IPS DF 6.9 (cell line): ENCODE results near the gene PCP2.

ENCODE experiments used
- DNase-seq: peaks from one replicate; pipeline ENCODE4 v3.0.0-alpha.2; 2013; ENCODE audit warnings: low read depth, low spot score
- H3K27ac ChIP-seq: one replicate; pipeline ENCODE4 v1.5.1; 2013; ENCODE audit warnings: low read length, control low read depth
- H3K27me3 ChIP-seq: 2 replicates; pipeline ENCODE4 v1.6.1; 2013; ENCODE audit warnings: mild to moderate bottlenecking, low read length; ENCODE audit not compliant: control insufficient read depth, insufficient read depth
- H3K36me3 ChIP-seq: 2 replicates; pipeline ENCODE4 v1.6.1; 2013; ENCODE audit warnings: low read length; ENCODE audit not compliant: control insufficient read depth, insufficient read depth
- H3K4me1 ChIP-seq: 2 replicates; pipeline ENCODE4 v1.6.1; 2013; ENCODE audit warnings: low read length; ENCODE audit not compliant: control insufficient read depth, insufficient read depth
- H3K4me3 ChIP-seq: 2 replicates; pipeline ENCODE4 v1.5.1; 2013; ENCODE audit warnings: mild to moderate bottlenecking, low read length
- H3K9me3 ChIP-seq: 2 replicates; pipeline ENCODE4 v1.6.1; 2013; ENCODE audit warnings: low read length, inconsistent platforms; ENCODE audit not compliant: control insufficient read depth, insufficient read depth
- WGBS: extraction: QIAGEN DNeasy Blood & Tissue Kit; methylation state at CpG from one replicate; pipeline ENCODE4 v1.1.7; 2013; ENCODE audit warnings: mixed read lengths, missing lambda C conversion rate; ENCODE audit not compliant: insufficient read length, insufficient coverage; 5-methylcytosine and 5-hydroxymethylcytosine counted together

PCP2 gene

DNA sequence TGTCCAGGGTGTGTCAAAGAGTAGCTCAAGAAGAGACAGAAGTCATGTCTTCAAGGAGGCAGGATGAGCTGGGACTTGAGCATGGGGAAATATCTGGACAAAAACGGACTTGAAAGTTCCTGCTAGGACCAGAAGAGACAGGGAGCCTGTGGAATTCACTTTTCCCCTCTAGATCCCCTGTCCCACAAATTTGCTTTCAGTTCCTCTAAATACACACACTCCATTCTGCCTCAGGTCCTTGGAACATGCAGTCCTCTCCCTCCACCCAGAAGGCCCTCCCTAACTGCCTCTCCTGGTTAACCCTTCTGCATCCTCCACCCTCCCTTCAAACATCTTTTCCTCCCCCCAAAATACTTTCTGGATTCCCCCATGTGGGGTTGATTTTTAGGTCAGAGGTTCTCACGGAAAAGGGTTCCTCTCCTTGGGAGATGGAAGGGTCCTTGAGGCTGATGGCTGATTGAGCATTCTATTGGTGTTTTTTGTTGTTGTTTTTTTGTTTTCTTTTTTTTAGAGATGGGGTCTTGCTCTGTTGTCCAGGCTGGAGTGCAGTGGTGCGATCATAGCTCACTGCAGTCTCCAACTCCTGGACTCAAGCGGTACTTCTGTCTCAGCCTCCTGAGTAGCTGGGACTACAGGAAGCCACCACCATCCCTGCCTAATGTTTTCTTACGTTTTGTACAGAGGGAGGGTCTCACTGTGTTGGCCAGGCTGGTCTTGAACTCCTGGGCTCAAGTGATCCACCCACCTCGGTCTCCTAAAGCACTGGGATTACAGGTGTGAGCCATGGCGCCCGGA, 28.4 kb upstream of the PCP2 start:
- H3K9me3 ChIP-seq, result no peaks in the 10 kb centered on the region
- no peak overlapping the region for H3K4me3 ChIP-seq
- H3K4me1 ChIP-seq, result no peaks in the 10 kb centered on the region
- no peak overlapping the region for H3K27ac ChIP-seq
- no peaks in the 10 kb centered on the region for H3K27me3 ChIP-seq
- no CpG with 5 or more reads among the region's 8 CpGs for WGBS
- no peak for DNase-seq
- H3K36me3 ChIP-seq, result no peaks in the 10 kb centered on the region

GRCh38 chr19:7658219-7658686, 24.7 kb upstream of the PCP2 start:
- Histone ChIP-seq H3K27ac (no peak overlapping the region), H3K27me3 (peaks cover under 1% of the 10 kb centered on the region; the same call in 1 of the 2 replicates), H3K36me3 (no peaks in the 10 kb centered on the region), H3K4me1 (no peaks in the 10 kb centered on the region), H3K9me3 (no peaks in the 10 kb centered on the region), H3K4me3 (no peak overlapping the region)
- no CpG with 5 or more reads among the region's 9 CpGs for WGBS
- no peak for DNase-seq

DNA sequence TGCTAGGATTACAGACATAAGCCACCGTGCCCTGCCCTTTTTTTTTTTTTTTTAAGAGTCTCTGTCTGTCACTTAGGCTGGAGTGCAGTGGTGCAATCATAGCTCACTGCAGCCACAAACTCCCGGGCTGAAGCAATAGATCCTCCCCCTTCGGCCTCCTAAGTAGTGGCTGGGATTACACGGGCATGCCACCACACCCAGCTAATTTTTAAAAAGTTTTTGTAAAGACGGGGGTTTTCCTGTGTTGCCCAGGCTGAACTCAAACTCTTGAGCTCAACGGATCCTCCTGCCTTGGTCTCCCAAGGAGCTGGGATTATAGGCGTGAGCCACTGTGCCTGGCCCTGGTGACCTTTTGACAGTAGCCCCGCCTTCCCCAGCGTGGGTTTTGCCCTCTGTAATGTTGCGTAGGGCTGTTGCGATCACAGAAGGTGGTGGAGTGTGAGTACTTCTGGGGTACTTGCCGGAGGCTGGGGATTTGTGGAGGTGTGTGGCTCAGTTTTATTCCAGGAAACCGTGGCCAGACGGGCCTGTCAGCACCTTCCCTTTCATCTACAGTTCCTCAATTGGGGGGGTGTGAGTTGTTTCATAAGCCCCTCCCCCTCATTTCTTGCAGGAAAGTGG, 23.7 kb upstream of the PCP2 start:
- Histone ChIP-seq H3K9me3 (no peaks in the 10 kb centered on the region), H3K36me3 (no peaks in the 10 kb centered on the region), H3K4me1 (no peaks in the 10 kb centered on the region), H3K4me3 (no peak overlapping the region), H3K27me3 (peaks cover 6% of the 10 kb centered on the region), H3K27ac (no peak overlapping the region)
- no peak for DNase-seq
- WGBS, result no CpG with 5 or more reads among the region's 14 CpGs

- Histone ChIP-seq H3K27me3 (peaks cover 7% of the 10 kb centered on the region), H3K4me3 (no peak overlapping the region), H3K36me3 (no peaks in the 10 kb centered on the region), H3K9me3 (no peaks in the 10 kb centered on the region), H3K4me1 (no peaks in the 10 kb centered on the region), H3K27ac (no peak overlapping the region)
- DNase-seq, result no peak
- no CpG with 5 or more reads among the region's 8 CpGs for whole genome bisulfite sequencing
Measured at GRCh38 chr19:7655581-7655980, 22.1 kb upstream of the PCP2 start.

DNA sequence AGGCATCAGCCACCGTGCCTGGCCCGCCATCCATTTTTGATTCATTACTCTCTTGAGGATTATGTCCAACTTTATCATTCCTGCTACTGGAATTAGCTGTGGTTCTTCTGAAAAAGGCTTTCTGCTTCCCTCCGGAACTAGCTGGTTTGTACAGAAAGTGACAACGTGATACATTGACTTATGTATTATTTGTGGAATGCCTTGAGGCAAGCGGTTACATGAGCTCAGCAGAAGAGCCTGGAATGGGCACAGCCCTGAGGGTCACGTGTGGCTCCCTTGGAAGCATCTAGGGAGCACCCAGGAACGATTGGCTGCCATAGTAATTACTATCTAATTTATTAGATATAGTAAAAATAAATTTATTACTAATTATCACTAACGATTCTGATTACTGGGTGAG, 20.9 kb upstream of the PCP2 start:
- no peaks in the 10 kb centered on the region for H3K36me3 ChIP-seq
- H3K4me3 ChIP-seq, result no peak overlapping the region
- no peak overlapping the region for H3K27ac ChIP-seq
- no peaks in the 10 kb centered on the region for H3K9me3 ChIP-seq
- no CpG with 5 or more reads among the region's 8 CpGs for WGBS
- no peak for DNase-seq
- H3K27me3 ChIP-seq, result peaks cover 7% of the 10 kb centered on the region
- H3K4me1 ChIP-seq, result no peaks in the 10 kb centered on the region

- no peaks in the 10 kb centered on the region; the same call in 1 of the 2 replicates for H3K36me3 ChIP-seq
- H3K27me3 ChIP-seq, result peaks cover 7% of the 10 kb centered on the region
- no CpG with 5 or more reads among the region's 28 CpGs for WGBS
- no peaks in the 10 kb centered on the region for H3K9me3 ChIP-seq
- H3K4me1 ChIP-seq, result no peaks in the 10 kb centered on the region
- H3K27ac ChIP-seq, result no peak overlapping the region
- no peak for DNase-seq
- H3K4me3 ChIP-seq, result no peak overlapping the region
Measured at GRCh38 chr19:7652061-7652641, 18.6 kb upstream of the PCP2 start.

DNA sequence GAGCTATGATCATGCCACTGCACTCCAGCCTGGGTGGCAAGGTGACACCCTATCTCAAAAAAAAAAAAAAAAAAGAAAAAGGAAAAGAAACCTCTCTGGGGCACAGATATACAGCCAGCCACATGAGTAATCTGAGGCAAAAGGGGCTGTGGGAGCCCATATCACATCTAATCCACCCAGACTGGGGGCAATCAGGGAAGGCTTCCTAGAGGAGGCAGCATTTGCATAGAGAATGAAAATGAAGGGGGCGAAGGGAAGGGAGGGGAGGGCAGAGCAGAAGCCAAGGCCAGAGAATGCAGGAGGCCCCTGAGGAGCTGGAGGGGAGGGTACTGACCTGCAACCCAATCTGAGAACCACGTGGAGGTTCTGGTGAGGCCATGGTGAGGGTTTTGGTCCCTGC, 16.6 kb upstream of the PCP2 start:
- no peaks in the 10 kb centered on the region for H3K9me3 ChIP-seq
- DNase-seq, result no peak
- WGBS, result no CpG with 5 or more reads among the region's 2 CpGs
- no peaks in the 10 kb centered on the region for H3K4me1 ChIP-seq
- peaks cover 2% of the 10 kb centered on the region; the same call in 1 of the 2 replicates for H3K36me3 ChIP-seq
- H3K4me3 ChIP-seq, result no peak overlapping the region
- H3K27me3 ChIP-seq, result peaks cover 7% of the 10 kb centered on the region
- no peak overlapping the region for H3K27ac ChIP-seq

DNA sequence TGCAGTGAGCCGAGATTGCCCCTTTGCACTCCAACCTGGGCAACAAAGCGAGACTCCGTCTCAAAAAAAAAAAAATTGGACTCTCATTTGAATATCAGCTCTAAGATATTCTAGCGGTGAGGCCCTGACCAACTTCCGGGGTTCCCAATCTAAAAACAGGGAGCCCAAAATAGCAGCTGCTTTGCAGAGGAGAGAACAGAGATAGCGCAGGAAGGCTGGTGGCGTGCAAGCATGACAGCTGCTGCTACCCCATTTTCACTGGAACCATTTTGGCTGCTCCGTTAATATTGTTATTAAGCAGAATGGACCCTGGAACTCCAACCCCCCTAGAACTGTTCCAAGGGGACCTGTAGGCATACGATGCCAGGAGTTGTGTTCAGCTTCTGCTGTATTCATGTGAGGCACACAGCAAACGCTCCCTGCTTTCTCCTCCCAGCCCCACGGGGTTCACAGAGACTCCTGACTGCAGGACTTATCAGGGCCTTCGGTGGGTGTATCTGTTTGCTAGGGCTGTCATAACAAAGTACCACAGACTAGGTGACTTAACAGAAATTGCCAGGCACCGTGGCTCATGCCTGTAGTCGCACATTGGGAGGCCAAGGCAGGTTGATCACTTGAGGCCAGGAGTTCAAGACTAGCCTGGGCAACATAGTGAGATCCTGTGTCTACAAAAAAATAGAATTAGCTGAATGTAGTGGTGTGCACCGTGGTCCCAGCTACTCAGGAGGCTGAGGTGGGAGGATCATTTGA, 14.9 kb upstream of the PCP2 start:
- no peak for DNase-seq
- no CpG with 5 or more reads among the region's 15 CpGs for WGBS
- Histone ChIP-seq H3K27me3 (peaks cover 7% of the 10 kb centered on the region), H3K4me1 (no peaks in the 10 kb centered on the region), H3K4me3 (no peak overlapping the region), H3K36me3 (peaks cover 2% of the 10 kb centered on the region; the same call in 1 of the 2 replicates), H3K27ac (no peak overlapping the region), H3K9me3 (no peaks in the 10 kb centered on the region)

GRCh38 chr19:7647156-7647555, 13.6 kb upstream of the PCP2 start:
- Histone ChIP-seq H3K9me3 (no peaks in the 10 kb centered on the region), H3K27ac (no peak overlapping the region), H3K36me3 (peaks cover 2% of the 10 kb centered on the region; the same call in 1 of the 2 replicates), H3K27me3 (0 out of 2 replicates have a peak, but pooled peaks cover 2% of the 10 kb centered on the region), H3K4me3 (no peak overlapping the region), H3K4me1 (no peaks in the 10 kb centered on the region)
- no peak for DNase-seq
- WGBS, result no CpG with 5 or more reads among the region's 26 CpGs

- H3K27me3 ChIP-seq, result 0 out of 2 replicates have a peak, but pooled peaks cover 2% of the 10 kb centered on the region
- WGBS, result no CpG with 5 or more reads among the region's 8 CpGs
- no peaks in the 10 kb centered on the region for H3K9me3 ChIP-seq
- H3K4me1 ChIP-seq, result no peaks in the 10 kb centered on the region
- no peak overlapping the region for H3K4me3 ChIP-seq
- no peak overlapping the region for H3K27ac ChIP-seq
- H3K36me3 ChIP-seq, result peaks cover 2% of the 10 kb centered on the region; the same call in 1 of the 2 replicates
- no peak for DNase-seq
Measured at GRCh38 chr19:7646426-7646700, 12.8 kb upstream of the PCP2 start.
